K562 (cell line): ENCODE results near the gene MSL2. TPM values are rescaled to one million over a fixed set of nuclear protein-coding genes. Genes with fewer than 3 reads are reported as not detected.

Experiments
- CBX5 ChIP-seq: IDR thresholded peaks from 2 replicates; pipeline ENCODE4 v1.6.1; 2014; ENCODE audit warnings: low read depth, borderline replicate concordance
- CHAMP1 ChIP-seq: fragments of 450-650 bp; IDR thresholded peaks from 2 replicates; pipeline ENCODE4 v1.6.1; 2016; ENCODE audit warnings: mild to moderate bottlenecking
- CTBP1 ChIP-seq: fragments of 450-650 bp; IDR thresholded peaks from 2 replicates; pipeline ENCODE4 v1.6.1; 2016; ENCODE audit warnings: borderline replicate concordance
- DMBX1 ChIP-seq: fragments of 250-450 bp; sonication (Bioruptor Pico); IDR thresholded peaks from 2 replicates; pipeline ENCODE4 v1.8.0; 2022; ENCODE audit warnings: inconsistent platforms, mild to moderate bottlenecking, moderate library complexity, borderline replicate concordance
- E2F1 ChIP-seq: sonication (generic); formaldehyde crosslinking; IDR thresholded peaks from 2 replicates; pipeline ENCODE4 v1.8.1; 2023; ENCODE audit warnings: mild to moderate bottlenecking, missing genetic modification reagents, moderate library complexity
- E2F4 ChIP-seq: sonication (generic); formaldehyde crosslinking; IDR thresholded peaks from 2 replicates; pipeline ENCODE4 v1.8.0; 2022; ENCODE audit warnings: mild to moderate bottlenecking, low read depth, missing genetic modification reagents
- ELF1 ChIP-seq: fragments of 200-800 bp; sonication (Bioruptor generic); IDR thresholded peaks from 2 replicates; pipeline ENCODE4 v1.6.1; 2016; ENCODE audit warnings: missing genetic modification characterization, missing compliant biosample characterization
- FOSL1 ChIP-seq: fragments of 200-800 bp; sonication (Bioruptor generic); conservative IDR thresholded peaks from 2 replicates; pipeline ENCODE4 v1.6.1; 2016; ENCODE audit warnings: missing genetic modification characterization, missing compliant biosample characterization
- FOXA3 ChIP-seq, 2 experiments: fragments of 450-650 bp in 1 of 2; sonication (generic) in 1 of 2; formaldehyde crosslinking; IDR thresholded peaks in 1 of 2; conservative IDR thresholded peaks in 1 of 2; 2 replicates each; pipeline versions ENCODE4 v1.4.0 to v1.8.0; 2020 to 2022; ENCODE audit warnings: mild to moderate bottlenecking in 2 of 2, missing genetic modification reagents in 1 of 2
- GABPB1 ChIP-seq: sonication (generic); formaldehyde crosslinking; IDR thresholded peaks from 2 replicates; pipeline ENCODE4 v1.8.0; 2022; ENCODE audit warnings: mild to moderate bottlenecking, missing genetic modification reagents
- GATAD2B ChIP-seq: fragments of 450-650 bp; IDR thresholded peaks from 2 replicates; pipeline ENCODE4 v1.6.1; 2017; ENCODE audit warnings: mild to moderate bottlenecking, borderline replicate concordance
- L3MBTL2 ChIP-seq: fragments of 450-650 bp; IDR thresholded peaks from 2 replicates; pipeline ENCODE4 v1.6.1; 2016; ENCODE audit warnings: mild to moderate bottlenecking, moderate library complexity
- NFYB ChIP-seq: IDR thresholded peaks from 2 replicates; pipeline ENCODE4 v1.6.1; 2011; ENCODE audit warnings: mild to moderate bottlenecking, moderate library complexity; ENCODE audit not compliant: insufficient read length; ENCODE audit errors: extremely low read depth
- NRF1 ChIP-seq, 2 experiments: fragments of 450-650 bp; IDR thresholded peaks in 1 of 2; conservative IDR thresholded peaks in 1 of 2; 2 replicates each; pipeline ENCODE4 v1.6.1; 2014; ENCODE audit warnings: mild to moderate bottlenecking in 2 of 2
- RAD21 ChIP-seq, 2 experiments: fragments of 250-450 bp in 1 of 2; fragments of 450-650 bp in 1 of 2; sonication (Bioruptor Pico) in 1 of 2; formaldehyde crosslinking in 1 of 2; IDR thresholded peaks in 1 of 2; conservative IDR thresholded peaks in 1 of 2; 2 replicates each; pipeline versions ENCODE4 v1.4.0 to v1.8.0; 2020 to 2022; ENCODE audit warnings: mild to moderate bottlenecking in 2 of 2, moderate library complexity in 1 of 2
- RBM25 ChIP-seq: fragments of 200-400 bp; formaldehyde crosslinking; IDR thresholded peaks from 2 replicates; pipeline ENCODE4 v1.6.1; 2018; ENCODE audit warnings: low read length, low read depth, moderate library complexity; ENCODE audit not compliant: severe bottlenecking
- SMAD4 ChIP-seq: fragments of 250-450 bp; sonication (Bioruptor Pico); conservative IDR thresholded peaks from 2 replicates; pipeline ENCODE4 v1.8.0; 2021; ENCODE audit warnings: inconsistent platforms, mild to moderate bottlenecking, moderate library complexity
- ZNF395 ChIP-seq: fragments of 200-800 bp; sonication (Bioruptor generic); IDR thresholded peaks from 2 replicates; pipeline ENCODE4 v1.6.1; 2017; ENCODE audit warnings: missing genetic modification characterization, missing compliant biosample characterization
- polyA plus RNA-seq, 8 experiments: library from polyadenylated mRNA; depleted of rRNA in 4 of 8; stranded (reverse) in 5 of 8; unstranded in 3 of 8; fragments of >200 nt; fragmentation: Nextera tagmentation in 2 of 8; fragmentation: Illumina TruSeq in 1 of 8; extraction: Ambion mirVana in 2 of 8; extraction: Trizol in 1 of 8; gene quantifications; 2 replicates each; pipeline versions ENCODE4 v1.2.1 to v1.2.3, GENCODE V29; 2011 to 2014; ENCODE audit warnings: inconsistent platforms in 1 of 8, missing spikeins in 1 of 8
- total RNA-seq, 7 experiments: library from RNA; depleted of rRNA in 6 of 7; stranded (reverse); fragments of >200 nt in 6 of 7; fragmentation: Illumina TruSeq in 2 of 7; extraction: Trizol in 2 of 7; gene quantifications; 2 replicates each; pipeline versions ENCODE4 v1.2.1 to v1.2.3, GENCODE V29; 2011 to 2021; ENCODE audit warnings: low replicate concordance in 1 of 7

Gene MSL2
- total and polyA plus RNA-seq, 9 of the 15 experiments (the other 6 are each of a cell fraction or from before 2014, with no cell fraction given) = 1.9 to 19.9 (median 9.1) TPM

- TF ChIP-seq CHAMP1 = 0 out of 2 replicates have a peak, but pooled peaks have one; percentile 20
- peak; percentile 99 for TF ChIP-seq L3MBTL2
- TF ChIP-seq E2F4 (CRISPR knock-in tag) = peak; percentile 76; the same call in 1 of the 2 replicates
- TF ChIP-seq GABPB1 (CRISPR knock-in tag) = peak; percentile 80
- TF ChIP-seq RAD21 (CRISPR knock-in tag; conservative IDR thresholded peaks at IDR 0.05 in 1 of 2, IDR thresholded peaks at IDR 0.05 in 1 of 2) = no peak
- peak in 1 of 2 experiments; percentile 71; a peak in 1 of 4 replicates for TF ChIP-seq FOXA3 (CRISPR knock-in tag; conservative IDR thresholded peaks at IDR 0.05 in 1 of 2, IDR thresholded peaks at IDR 0.05 in 1 of 2)
- TF ChIP-seq CBX5 = no peak
- peak; percentile 77 for TF ChIP-seq CTBP1
- peak; percentile 11 for TF ChIP-seq ELF1
- peak; percentile 100 for TF ChIP-seq NRF1 (conservative IDR thresholded peaks at IDR 0.05 in 1 of 2, IDR thresholded peaks at IDR 0.05 in 1 of 2)
- no peak for TF ChIP-seq NFYB
- TF ChIP-seq E2F1 (CRISPR knock-in tag) = peak; percentile 82; the same call in 1 of the 2 replicates
- TF ChIP-seq GATAD2B = no peak
- no peak for TF ChIP-seq RBM25
- peak; percentile 66; the same call in 1 of the 2 replicates for TF ChIP-seq SMAD4
- no peak for TF ChIP-seq FOSL1
- peak; percentile 11; the same call in 1 of the 2 replicates for TF ChIP-seq DMBX1
- peak; percentile 40; the same call in 1 of the 2 replicates for TF ChIP-seq ZNF395
These were observed 445 bp upstream of the MSL2 start (continued) for GRCh38 chr3:136196401-136197158.
